HG03045 (cell line): Measurements from ENCODE around the gene MDN1.
A peak's percentile ranks its signal among the peaks of the same experiment; 100 is the strongest.
"Not testable (repeated sequence)": the region's sequence is repeated elsewhere in the genome, so short reads cannot be mapped to it uniquely, and the experiment has no call there.

Source experiments
- ATAC-seq: cut with Tn5 transposase; IDR thresholded peaks from one replicate; pipeline ENCODE4 v1.9.1; 2021; ENCODE audit warnings: mild to moderate bottlenecking, moderate library complexity; ENCODE audit not compliant: unreplicated experiment

The MDN1 gene

GRCh38 chr6:89819336-89820130, at the start of gene MDN1:
Gene MDN1 (minus strand): TSS chr6:89819794. CDS start chr6:89819607, 187 bp downstream.
- ATAC-seq, result peak; percentile 97

- no peak for ATAC-seq
Measured at GRCh38 chr6:89866024-89866678, 46.6 kb upstream of the MDN1 start.

GRCh38 chr6:89862698-89863097, 43.1 kb upstream of the MDN1 start:
- no peak for ATAC-seq

- ATAC-seq, result peak; percentile 58
Measured at GRCh38 chr6:89862273-89862672, 42.7 kb upstream of the MDN1 start.

- ATAC-seq, result peak; percentile 62
Measured at GRCh38 chr6:89859744-89860143, 40.1 kb upstream of the MDN1 start.

GRCh38 chr6:89858041-89858440, 38.4 kb upstream of the MDN1 start:
- ATAC-seq, result no peak

GRCh38 chr6:89853068-89853467, 33.5 kb upstream of the MDN1 start:
- no peak for ATAC-seq

- not testable (repeated sequence) for ATAC-seq
Measured at GRCh38 chr6:89847513-89847912, 27.9 kb upstream of the MDN1 start.

GRCh38 chr6:89843070-89843469, 23.5 kb upstream of the MDN1 start:
- ATAC-seq, result no peak

GRCh38 chr6:89842228-89842627, 22.6 kb upstream of the MDN1 start:
- ATAC-seq, result no peak

GRCh38 chr6:89840538-89840937, 20.9 kb upstream of the MDN1 start:
- ATAC-seq, result no peak

- ATAC-seq, result no peak
Measured at GRCh38 chr6:89836639-89837222, 17.1 kb upstream of the MDN1 start.

- peak; percentile 98 for ATAC-seq
Measured at GRCh38 chr6:89834884-89835792, 15.5 kb upstream of the MDN1 start.

- ATAC-seq, result no peak
Measured at GRCh38 chr6:89830170-89830809, 10.7 kb upstream of the MDN1 start.

GRCh38 chr6:89829472-89830169, 10.0 kb upstream of the MDN1 start, which contains the start of gene CASP8AP2:
Gene CASP8AP2 (plus strand): TSS chr6:89829880.
- peak; percentile 99 for ATAC-seq

- peak; percentile 36 for ATAC-seq
Measured at GRCh38 chr6:89828988-89829471, 9.4 kb upstream of the MDN1 start.

GRCh38 chr6:89828475-89828987, 8.9 kb upstream of the MDN1 start:
- ATAC-seq, result not testable (repeated sequence)

- no peak for ATAC-seq
Measured at GRCh38 chr6:89826029-89826528, 6.5 kb upstream of the MDN1 start.

GRCh38 chr6:89818977-89819335, 638 bp downstream of the MDN1 start:
- peak; percentile 23 for ATAC-seq
